Measurements from ENCODE around the gene MPHOSPH8. TPM values are rescaled to one million over a fixed set of nuclear protein-coding genes. Genes with fewer than 3 reads are reported as not detected.

The MPHOSPH8 gene
- total RNA-seq, 1 experiment from 2014 or later: 18.5 TPM

- peaks cover 56% of the 10 kb centered on the region for H3K4me1 Mint-ChIP-seq
- ATAC-seq (no peak), DNase-seq (ENCODE audit: low spot score) (no peak)
- H3K27me3 Mint-ChIP-seq (ENCODE audit: low read depth): no peaks in the 10 kb centered on the region
- CTCF ChIA-PET: no interaction called here
- TF ChIP-seq, protein P1, sequence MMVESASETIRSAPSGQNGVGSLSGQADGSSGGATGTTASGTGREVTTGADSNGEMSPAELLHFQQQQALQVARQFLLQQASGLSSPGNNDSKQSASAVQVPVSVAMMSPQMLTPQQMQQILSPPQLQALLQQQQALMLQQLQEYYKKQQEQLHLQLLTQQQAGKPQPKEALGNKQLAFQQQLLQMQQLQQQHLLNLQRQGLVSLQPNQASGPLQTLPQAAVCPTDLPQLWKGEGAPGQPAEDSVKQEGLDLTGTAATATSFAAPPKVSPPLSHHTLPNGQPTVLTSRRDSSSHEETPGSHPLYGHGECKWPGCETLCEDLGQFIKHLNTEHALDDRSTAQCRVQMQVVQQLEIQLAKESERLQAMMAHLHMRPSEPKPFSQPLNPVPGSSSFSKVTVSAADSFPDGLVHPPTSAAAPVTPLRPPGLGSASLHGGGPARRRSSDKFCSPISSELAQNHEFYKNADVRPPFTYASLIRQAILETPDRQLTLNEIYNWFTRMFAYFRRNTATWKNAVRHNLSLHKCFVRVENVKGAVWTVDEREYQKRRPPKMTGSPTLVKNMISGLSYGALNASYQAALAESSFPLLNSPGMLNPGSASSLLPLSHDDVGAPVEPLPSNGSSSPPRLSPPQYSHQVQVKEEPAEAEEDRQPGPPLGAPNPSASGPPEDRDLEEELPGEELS (CRISPR knock-in tag; IDR thresholded peaks at IDR 0.05): no peak
- TF ChIP-seq, protein P2, sequence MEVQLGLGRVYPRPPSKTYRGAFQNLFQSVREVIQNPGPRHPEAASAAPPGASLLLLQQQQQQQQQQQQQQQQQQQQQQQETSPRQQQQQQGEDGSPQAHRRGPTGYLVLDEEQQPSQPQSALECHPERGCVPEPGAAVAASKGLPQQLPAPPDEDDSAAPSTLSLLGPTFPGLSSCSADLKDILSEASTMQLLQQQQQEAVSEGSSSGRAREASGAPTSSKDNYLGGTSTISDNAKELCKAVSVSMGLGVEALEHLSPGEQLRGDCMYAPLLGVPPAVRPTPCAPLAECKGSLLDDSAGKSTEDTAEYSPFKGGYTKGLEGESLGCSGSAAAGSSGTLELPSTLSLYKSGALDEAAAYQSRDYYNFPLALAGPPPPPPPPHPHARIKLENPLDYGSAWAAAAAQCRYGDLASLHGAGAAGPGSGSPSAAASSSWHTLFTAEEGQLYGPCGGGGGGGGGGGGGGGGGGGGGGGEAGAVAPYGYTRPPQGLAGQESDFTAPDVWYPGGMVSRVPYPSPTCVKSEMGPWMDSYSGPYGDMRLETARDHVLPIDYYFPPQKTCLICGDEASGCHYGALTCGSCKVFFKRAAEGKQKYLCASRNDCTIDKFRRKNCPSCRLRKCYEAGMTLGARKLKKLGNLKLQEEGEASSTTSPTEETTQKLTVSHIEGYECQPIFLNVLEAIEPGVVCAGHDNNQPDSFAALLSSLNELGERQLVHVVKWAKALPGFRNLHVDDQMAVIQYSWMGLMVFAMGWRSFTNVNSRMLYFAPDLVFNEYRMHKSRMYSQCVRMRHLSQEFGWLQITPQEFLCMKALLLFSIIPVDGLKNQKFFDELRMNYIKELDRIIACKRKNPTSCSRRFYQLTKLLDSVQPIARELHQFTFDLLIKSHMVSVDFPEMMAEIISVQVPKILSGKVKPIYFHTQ (CRISPR knock-in tag; IDR thresholded peaks at IDR 0.05): no peak
- TF ChIP-seq, protein P3, sequence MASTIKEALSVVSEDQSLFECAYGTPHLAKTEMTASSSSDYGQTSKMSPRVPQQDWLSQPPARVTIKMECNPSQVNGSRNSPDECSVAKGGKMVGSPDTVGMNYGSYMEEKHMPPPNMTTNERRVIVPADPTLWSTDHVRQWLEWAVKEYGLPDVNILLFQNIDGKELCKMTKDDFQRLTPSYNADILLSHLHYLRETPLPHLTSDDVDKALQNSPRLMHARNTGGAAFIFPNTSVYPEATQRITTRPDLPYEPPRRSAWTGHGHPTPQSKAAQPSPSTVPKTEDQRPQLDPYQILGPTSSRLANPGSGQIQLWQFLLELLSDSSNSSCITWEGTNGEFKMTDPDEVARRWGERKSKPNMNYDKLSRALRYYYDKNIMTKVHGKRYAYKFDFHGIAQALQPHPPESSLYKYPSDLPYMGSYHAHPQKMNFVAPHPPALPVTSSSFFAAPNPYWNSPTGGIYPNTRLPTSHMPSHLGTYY (CRISPR knock-in tag; IDR thresholded peaks at IDR 0.05): no peak
- TF ChIP-seq JUN (CRISPR knock-in tag; IDR thresholded peaks at IDR 0.05) (no peak), MAX (CRISPR knock-in tag; IDR thresholded peaks at IDR 0.05) (no peak), ZNF317 (CRISPR knock-in tag; IDR thresholded peaks at IDR 0.05; ENCODE audit: borderline replicate concordance, low read depth) (no peak), ATF1 (CRISPR knock-in tag; IDR thresholded peaks at IDR 0.05) (no peak), CREB1 (CRISPR knock-in tag; IDR thresholded peaks at IDR 0.05) (no peak), ZNF219 (CRISPR knock-in tag; IDR thresholded peaks at IDR 0.05; ENCODE audit: borderline replicate concordance) (no peak), RELA (CRISPR knock-in tag; IDR thresholded peaks at IDR 0.05; ENCODE audit: borderline replicate concordance) (no peak), TEAD1 (CRISPR knock-in tag; IDR thresholded peaks at IDR 0.05) (no peak), CREM (CRISPR knock-in tag; IDR thresholded peaks at IDR 0.05) (no peak)
- TF ChIP-seq, protein P4, sequence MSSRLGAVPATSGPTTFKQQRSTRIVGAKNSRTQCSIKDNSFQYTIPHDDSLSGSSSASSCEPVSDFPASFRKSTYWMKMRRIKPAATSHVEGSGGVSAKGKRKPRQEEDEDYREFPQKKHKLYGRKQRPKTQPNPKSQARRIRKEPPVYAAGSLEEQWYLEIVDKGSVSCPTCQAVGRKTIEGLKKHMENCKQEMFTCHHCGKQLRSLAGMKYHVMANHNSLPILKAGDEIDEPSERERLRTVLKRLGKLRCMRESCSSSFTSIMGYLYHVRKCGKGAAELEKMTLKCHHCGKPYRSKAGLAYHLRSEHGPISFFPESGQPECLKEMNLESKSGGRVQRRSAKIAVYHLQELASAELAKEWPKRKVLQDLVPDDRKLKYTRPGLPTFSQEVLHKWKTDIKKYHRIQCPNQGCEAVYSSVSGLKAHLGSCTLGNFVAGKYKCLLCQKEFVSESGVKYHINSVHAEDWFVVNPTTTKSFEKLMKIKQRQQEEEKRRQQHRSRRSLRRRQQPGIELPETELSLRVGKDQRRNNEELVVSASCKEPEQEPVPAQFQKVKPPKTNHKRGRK (CRISPR knock-in tag; IDR thresholded peaks at IDR 0.05; ENCODE audit: borderline replicate concordance): no peak
- TF ChIP-seq, protein P5, sequence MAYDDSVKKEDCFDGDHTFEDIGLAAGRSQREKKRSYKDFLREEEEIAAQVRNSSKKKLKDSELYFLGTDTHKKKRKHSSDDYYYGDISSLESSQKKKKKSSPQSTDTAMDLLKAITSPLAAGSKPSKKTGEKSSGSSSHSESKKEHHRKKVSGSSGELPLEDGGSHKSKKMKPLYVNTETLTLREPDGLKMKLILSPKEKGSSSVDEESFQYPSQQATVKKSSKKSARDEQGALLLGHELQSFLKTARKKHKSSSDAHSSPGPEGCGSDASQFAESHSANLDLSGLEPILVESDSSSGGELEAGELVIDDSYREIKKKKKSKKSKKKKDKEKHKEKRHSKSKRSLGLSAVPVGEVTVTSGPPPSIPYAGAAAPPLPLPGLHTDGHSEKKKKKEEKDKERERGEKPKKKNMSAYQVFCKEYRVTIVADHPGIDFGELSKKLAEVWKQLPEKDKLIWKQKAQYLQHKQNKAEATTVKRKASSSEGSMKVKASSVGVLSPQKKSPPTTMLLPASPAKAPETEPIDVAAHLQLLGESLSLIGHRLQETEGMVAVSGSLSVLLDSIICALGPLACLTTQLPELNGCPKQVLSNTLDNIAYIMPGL (CRISPR knock-in tag; IDR thresholded peaks at IDR 0.05): no peak
- TF ChIP-seq, protein P6, sequence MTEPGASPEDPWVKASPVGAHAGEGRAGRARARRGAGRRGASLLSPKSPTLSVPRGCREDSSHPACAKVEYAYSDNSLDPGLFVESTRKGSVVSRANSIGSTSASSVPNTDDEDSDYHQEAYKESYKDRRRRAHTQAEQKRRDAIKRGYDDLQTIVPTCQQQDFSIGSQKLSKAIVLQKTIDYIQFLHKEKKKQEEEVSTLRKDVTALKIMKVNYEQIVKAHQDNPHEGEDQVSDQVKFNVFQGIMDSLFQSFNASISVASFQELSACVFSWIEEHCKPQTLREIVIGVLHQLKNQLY (CRISPR knock-in tag; IDR thresholded peaks at IDR 0.05): no peak
- TF ChIP-seq, protein P7, sequence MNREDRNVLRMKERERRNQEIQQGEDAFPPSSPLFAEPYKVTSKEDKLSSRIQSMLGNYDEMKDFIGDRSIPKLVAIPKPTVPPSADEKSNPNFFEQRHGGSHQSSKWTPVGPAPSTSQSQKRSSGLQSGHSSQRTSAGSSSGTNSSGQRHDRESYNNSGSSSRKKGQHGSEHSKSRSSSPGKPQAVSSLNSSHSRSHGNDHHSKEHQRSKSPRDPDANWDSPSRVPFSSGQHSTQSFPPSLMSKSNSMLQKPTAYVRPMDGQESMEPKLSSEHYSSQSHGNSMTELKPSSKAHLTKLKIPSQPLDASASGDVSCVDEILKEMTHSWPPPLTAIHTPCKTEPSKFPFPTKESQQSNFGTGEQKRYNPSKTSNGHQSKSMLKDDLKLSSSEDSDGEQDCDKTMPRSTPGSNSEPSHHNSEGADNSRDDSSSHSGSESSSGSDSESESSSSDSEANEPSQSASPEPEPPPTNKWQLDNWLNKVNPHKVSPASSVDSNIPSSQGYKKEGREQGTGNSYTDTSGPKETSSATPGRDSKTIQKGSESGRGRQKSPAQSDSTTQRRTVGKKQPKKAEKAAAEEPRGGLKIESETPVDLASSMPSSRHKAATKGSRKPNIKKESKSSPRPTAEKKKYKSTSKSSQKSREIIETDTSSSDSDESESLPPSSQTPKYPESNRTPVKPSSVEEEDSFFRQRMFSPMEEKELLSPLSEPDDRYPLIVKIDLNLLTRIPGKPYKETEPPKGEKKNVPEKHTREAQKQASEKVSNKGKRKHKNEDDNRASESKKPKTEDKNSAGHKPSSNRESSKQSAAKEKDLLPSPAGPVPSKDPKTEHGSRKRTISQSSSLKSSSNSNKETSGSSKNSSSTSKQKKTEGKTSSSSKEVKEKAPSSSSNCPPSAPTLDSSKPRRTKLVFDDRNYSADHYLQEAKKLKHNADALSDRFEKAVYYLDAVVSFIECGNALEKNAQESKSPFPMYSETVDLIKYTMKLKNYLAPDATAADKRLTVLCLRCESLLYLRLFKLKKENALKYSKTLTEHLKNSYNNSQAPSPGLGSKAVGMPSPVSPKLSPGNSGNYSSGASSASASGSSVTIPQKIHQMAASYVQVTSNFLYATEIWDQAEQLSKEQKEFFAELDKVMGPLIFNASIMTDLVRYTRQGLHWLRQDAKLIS (CRISPR knock-in tag; IDR thresholded peaks at IDR 0.05; ENCODE audit: borderline replicate concordance): no peak
- TF ChIP-seq, protein P8, sequence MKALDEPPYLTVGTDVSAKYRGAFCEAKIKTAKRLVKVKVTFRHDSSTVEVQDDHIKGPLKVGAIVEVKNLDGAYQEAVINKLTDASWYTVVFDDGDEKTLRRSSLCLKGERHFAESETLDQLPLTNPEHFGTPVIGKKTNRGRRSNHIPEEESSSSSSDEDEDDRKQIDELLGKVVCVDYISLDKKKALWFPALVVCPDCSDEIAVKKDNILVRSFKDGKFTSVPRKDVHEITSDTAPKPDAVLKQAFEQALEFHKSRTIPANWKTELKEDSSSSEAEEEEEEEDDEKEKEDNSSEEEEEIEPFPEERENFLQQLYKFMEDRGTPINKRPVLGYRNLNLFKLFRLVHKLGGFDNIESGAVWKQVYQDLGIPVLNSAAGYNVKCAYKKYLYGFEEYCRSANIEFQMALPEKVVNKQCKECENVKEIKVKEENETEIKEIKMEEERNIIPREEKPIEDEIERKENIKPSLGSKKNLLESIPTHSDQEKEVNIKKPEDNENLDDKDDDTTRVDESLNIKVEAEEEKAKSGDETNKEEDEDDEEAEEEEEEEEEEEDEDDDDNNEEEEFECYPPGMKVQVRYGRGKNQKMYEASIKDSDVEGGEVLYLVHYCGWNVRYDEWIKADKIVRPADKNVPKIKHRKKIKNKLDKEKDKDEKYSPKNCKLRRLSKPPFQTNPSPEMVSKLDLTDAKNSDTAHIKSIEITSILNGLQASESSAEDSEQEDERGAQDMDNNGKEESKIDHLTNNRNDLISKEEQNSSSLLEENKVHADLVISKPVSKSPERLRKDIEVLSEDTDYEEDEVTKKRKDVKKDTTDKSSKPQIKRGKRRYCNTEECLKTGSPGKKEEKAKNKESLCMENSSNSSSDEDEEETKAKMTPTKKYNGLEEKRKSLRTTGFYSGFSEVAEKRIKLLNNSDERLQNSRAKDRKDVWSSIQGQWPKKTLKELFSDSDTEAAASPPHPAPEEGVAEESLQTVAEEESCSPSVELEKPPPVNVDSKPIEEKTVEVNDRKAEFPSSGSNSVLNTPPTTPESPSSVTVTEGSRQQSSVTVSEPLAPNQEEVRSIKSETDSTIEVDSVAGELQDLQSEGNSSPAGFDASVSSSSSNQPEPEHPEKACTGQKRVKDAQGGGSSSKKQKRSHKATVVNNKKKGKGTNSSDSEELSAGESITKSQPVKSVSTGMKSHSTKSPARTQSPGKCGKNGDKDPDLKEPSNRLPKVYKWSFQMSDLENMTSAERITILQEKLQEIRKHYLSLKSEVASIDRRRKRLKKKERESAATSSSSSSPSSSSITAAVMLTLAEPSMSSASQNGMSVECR (CRISPR knock-in tag; IDR thresholded peaks at IDR 0.05; ENCODE audit: borderline replicate concordance): no peak
- H3K27ac Mint-ChIP-seq: peak overlapping the region; percentile 41
- no peak overlapping the region for H3K4me3 Mint-ChIP-seq
- H3K9me3 Mint-ChIP-seq: no peaks in the 10 kb centered on the region
- peaks cover 13% of the 10 kb centered on the region for H3K36me3 Mint-ChIP-seq
- POLR2A ChIA-PET: no interaction called here
These were observed 47.3 kb downstream of the MPHOSPH8 start for GRCh38 chr13:19680751-19681150.
